HCT116 (cell line): ENCODE measurements around the gene RAB8B. TPM values are rescaled to one million over a fixed set of nuclear protein-coding genes. Genes with fewer than 3 reads are reported as not detected.

Experiments
- ATAC-seq: fragments of 200-7000 bp; cut with Tn5 transposase; 2 replicates; pipeline ENCODE4 v1.9.1; 2020; ENCODE audit warnings: mild to moderate bottlenecking, moderate library complexity
- BruUV-seq: library from RNA; stranded (reverse); fragments of 400-500 nt; replicated peaks from 2 replicates; lab custom pipeline; 2021; lab: Mats Ljungman, UMichigan
- CTCF ChIA-PET: fragments of 300-600 bp; sonication (Branson Sonifier 250); formaldehyde crosslinking; loops from one replicate; lab custom pipeline; 2021; ENCODE audit warnings: antibody characterized with exemption; lab: Charles Lee
- POLR2A ChIA-PET: fragments of 300-600, 350-600 bp; sonication (Branson Sonifier 250); formaldehyde crosslinking; loops from one replicate; lab custom pipeline; 2021; ENCODE audit warnings: antibody characterized with exemption; lab: Charles Lee
- RAD21 ChIA-PET, 2 experiments: fragments of 300-600 bp; sonication (Branson Sonifier 250); formaldehyde crosslinking; loops; one replicate each; lab custom pipeline; 2023; ENCODE audit warnings: low total read pairs in 2 of 2; ENCODE audit not compliant: uncharacterized antibody in 2 of 2, unreplicated experiment in 2 of 2, low non-redundant PET in 1 of 2; lab: Charles Lee
- DNase-seq: peaks from one replicate; pipeline ENCODE4 v3.0.0-alpha.2; 2010; ENCODE audit warnings: low read depth, low spot score
- H2AFZ ChIP-seq: fragments of 200-600 bp; shearing (Covaris generic), sonication (generic); 2 replicates; pipeline ENCODE4 v1.6.1; 2017; ENCODE audit warnings: low read depth, mixed run types, mixed read lengths, antibody characterized with exemption, low read length; ENCODE audit not compliant: poor library complexity, severe bottlenecking
- H3K27ac ChIP-seq: 2 replicates; pipeline ENCODE4 v1.5.1; 2012; ENCODE audit warnings: low read depth, low read length
- H3K27me3 ChIP-seq: fragments of 200-600 bp; sonication (generic); 2 replicates; pipeline ENCODE4 v1.6.1; 2016; ENCODE audit warnings: mixed run types, low read length, mixed read lengths; ENCODE audit not compliant: insufficient read depth
- H3K36me3 ChIP-seq, 2 experiments: fragments of 200-500 bp in 1 of 2; fragments of 200-600 bp in 1 of 2; sonication (Bioruptor generic) in 1 of 2; sonication (generic) in 1 of 2; 2 replicates each; pipeline versions ENCODE4 v1.5.1 to v1.6.1; 2014 to 2016; ENCODE audit warnings: low read length in 2 of 2, inconsistent platforms in 1 of 2, mixed read lengths in 1 of 2, mixed run types in 1 of 2; ENCODE audit not compliant: insufficient read depth in 2 of 2, control insufficient read depth in 1 of 2
- H3K4me1 ChIP-seq, 2 experiments: fragments of 200-600 bp in 1 of 2; sonication (generic) in 1 of 2; 2 replicates each; pipeline versions ENCODE4 v1.5.1 to v1.6.1; 2012 to 2017; ENCODE audit warnings: low read length in 2 of 2, inconsistent platforms in 1 of 2, mild to moderate bottlenecking in 1 of 2, mixed read lengths in 1 of 2, mixed run types in 1 of 2, moderate library complexity in 1 of 2; ENCODE audit not compliant: insufficient read depth in 2 of 2, control insufficient read depth in 1 of 2
- H3K4me2 ChIP-seq: fragments of 200-600 bp; sonication (generic); 2 replicates; pipeline ENCODE4 v1.6.1; 2017; ENCODE audit warnings: mixed run types, low read length, mixed read lengths
- H3K4me3 ChIP-seq, 2 experiments: fragments of 200-600 bp in 1 of 2; sonication (generic) in 1 of 2; replicated peaks in 1 of 2; 2 replicates each; pipeline ENCODE4 v1.5.1; 2011 to 2016; ENCODE audit warnings: low read length in 2 of 2, control low read depth in 1 of 2, low read depth in 1 of 2, mild to moderate bottlenecking in 1 of 2, mixed read lengths in 1 of 2, mixed run types in 1 of 2
- H3K79me2 ChIP-seq: fragments of 200-600 bp; sonication (generic); 2 replicates; pipeline ENCODE4 v1.6.1; 2017; ENCODE audit warnings: mild to moderate bottlenecking, mixed run types, low read length, moderate library complexity, mixed read lengths; ENCODE audit not compliant: insufficient read depth
- H3K9ac ChIP-seq: fragments of 200-600 bp; sonication (generic); 2 replicates; pipeline ENCODE4 v1.6.1; 2016; ENCODE audit warnings: low read length, mixed read lengths
- H3K9me2 ChIP-seq: fragments of 200-600 bp; sonication (generic), shearing (Covaris generic); 2 replicates; pipeline ENCODE4 v1.6.1; 2017; ENCODE audit warnings: mixed run types, mild to moderate bottlenecking, moderate library complexity; ENCODE audit not compliant: insufficient read depth
- H3K9me3 ChIP-seq, 2 experiments: fragments of 200-500 bp in 1 of 2; fragments of 200-600 bp in 1 of 2; sonication (Bioruptor generic) in 1 of 2; sonication (generic) in 1 of 2; 2 replicates each; pipeline ENCODE4 v1.6.1; 2014 to 2017; ENCODE audit warnings: low read length in 2 of 2, mixed read lengths in 2 of 2, inconsistent platforms in 1 of 2, low read depth in 1 of 2, mild to moderate bottlenecking in 1 of 2, mixed run types in 1 of 2, moderate library complexity in 1 of 2; ENCODE audit not compliant: control insufficient read depth in 1 of 2, insufficient read depth in 1 of 2
- H4K20me1 ChIP-seq: fragments of 200-600 bp; sonication (generic), shearing (Covaris generic); 2 replicates; pipeline ENCODE4 v1.6.1; 2017; ENCODE audit warnings: mixed run types, mild to moderate bottlenecking, moderate library complexity; ENCODE audit not compliant: insufficient read depth
- EGR1 ChIP-seq: IDR thresholded peaks from 2 replicates; pipeline ENCODE4 v1.6.1; 2012; ENCODE audit warnings: low read depth
- ELF1 ChIP-seq: IDR thresholded peaks from 2 replicates; pipeline ENCODE4 v1.6.1; 2012; ENCODE audit warnings: low read depth, borderline replicate concordance
- JUND ChIP-seq: IDR thresholded peaks from 2 replicates; pipeline ENCODE4 v1.6.1; 2012
- REST ChIP-seq: IDR thresholded peaks from 2 replicates; pipeline ENCODE4 v1.6.1; 2012; ENCODE audit warnings: low read depth
- SP1 ChIP-seq: IDR thresholded peaks from 2 replicates; pipeline ENCODE4 v1.6.1; 2012; ENCODE audit warnings: low read depth
- SRF ChIP-seq: IDR thresholded peaks from 2 replicates; pipeline ENCODE4 v1.6.1; 2012; ENCODE audit warnings: low read depth
- ZBTB33 ChIP-seq: IDR thresholded peaks from 2 replicates; pipeline ENCODE4 v1.6.1; 2011; ENCODE audit warnings: mild to moderate bottlenecking, low read length, moderate library complexity; ENCODE audit not compliant: insufficient replicate concordance; ENCODE audit errors: extremely low read depth
- intact Hi-C: fragments of 100-400 bp; cut with micrococcal nuclease; formaldehyde crosslinking; loops from 2 replicates; pipeline ENCODE4 v1.10.0; 2022
- total RNA-seq: library from RNA; stranded (reverse); gene quantifications from one replicate; pipeline ENCODE4 v1.2.1, GENCODE V29; 2021; ENCODE audit not compliant: unreplicated experiment
- TF ChIP-seq, protein P1 (sequence below), 3 experiments: fragments of 200-600 bp in 1 of 3; sonication (generic) in 1 of 3; IDR thresholded peaks in 2 of 3; conservative IDR thresholded peaks in 1 of 3; 2 replicates each; pipeline ENCODE4 v1.5.1; 2012 to 2017; ENCODE audit warnings: low read depth in 2 of 3, low read length in 2 of 3, antibody characterized with exemption in 1 of 3, borderline replicate concordance in 1 of 3, control low read depth in 1 of 3, mild to moderate bottlenecking in 1 of 3, mixed read lengths in 1 of 3, mixed run types in 1 of 3, moderate library complexity in 1 of 3; ENCODE audit not compliant: insufficient read depth in 1 of 3

Gene RAB8B
- total RNA-seq, 1 experiment from 2014 or later: 19.4 TPM

DNA sequence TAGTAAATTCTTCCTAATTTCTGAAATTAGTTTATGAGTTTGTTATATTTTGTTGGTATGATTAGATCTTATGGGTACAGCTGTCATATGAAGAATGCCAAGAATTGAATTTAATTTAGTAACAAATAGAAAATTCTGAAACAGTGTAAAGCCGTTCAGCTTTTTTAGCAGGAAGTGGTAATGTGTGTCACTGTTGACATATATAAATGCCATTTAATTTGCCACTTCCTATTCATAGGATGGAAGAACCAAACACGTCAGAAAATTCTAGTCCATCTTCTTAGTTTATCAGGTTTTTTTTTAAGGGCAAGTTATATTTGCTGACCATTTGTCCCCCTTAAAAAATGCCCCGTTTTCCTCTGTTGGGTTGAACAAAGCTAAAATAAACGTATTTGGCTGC is 43.0 kb downstream of the RAB8B start:
- no peaks in the 10 kb centered on the region for H3K9me3 ChIP-seq
- H3K36me3 ChIP-seq: no peaks in the 10 kb centered on the region
- peaks cover 0 to 14% of the 10 kb centered on the region in 2 experiments; a peak in 2 of 4 replicates for H3K4me1 ChIP-seq
- H3K4me3 ChIP-seq: no peak overlapping the region
- TF ChIP-seq REST (no peak), EGR1 (no peak), SP1 (no peak), JUND (no peak), ZBTB33 (no peak), SRF (no peak), ELF1 (no peak)
- TF ChIP-seq, protein P1, sequence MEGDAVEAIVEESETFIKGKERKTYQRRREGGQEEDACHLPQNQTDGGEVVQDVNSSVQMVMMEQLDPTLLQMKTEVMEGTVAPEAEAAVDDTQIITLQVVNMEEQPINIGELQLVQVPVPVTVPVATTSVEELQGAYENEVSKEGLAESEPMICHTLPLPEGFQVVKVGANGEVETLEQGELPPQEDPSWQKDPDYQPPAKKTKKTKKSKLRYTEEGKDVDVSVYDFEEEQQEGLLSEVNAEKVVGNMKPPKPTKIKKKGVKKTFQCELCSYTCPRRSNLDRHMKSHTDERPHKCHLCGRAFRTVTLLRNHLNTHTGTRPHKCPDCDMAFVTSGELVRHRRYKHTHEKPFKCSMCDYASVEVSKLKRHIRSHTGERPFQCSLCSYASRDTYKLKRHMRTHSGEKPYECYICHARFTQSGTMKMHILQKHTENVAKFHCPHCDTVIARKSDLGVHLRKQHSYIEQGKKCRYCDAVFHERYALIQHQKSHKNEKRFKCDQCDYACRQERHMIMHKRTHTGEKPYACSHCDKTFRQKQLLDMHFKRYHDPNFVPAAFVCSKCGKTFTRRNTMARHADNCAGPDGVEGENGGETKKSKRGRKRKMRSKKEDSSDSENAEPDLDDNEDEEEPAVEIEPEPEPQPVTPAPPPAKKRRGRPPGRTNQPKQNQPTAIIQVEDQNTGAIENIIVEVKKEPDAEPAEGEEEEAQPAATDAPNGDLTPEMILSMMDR (IDR thresholded peaks at IDR 0.05 in 2 of 3, conservative IDR thresholded peaks at IDR 0.05 in 1 of 3; ENCODE audit: borderline replicate concordance in 1 of 3, insufficient read depth in 1 of 3, low read depth in 2 of 3, low read length in 2 of 3): no peak
- DNase-seq (no peak), ATAC-seq (no peak)
- no peak overlapping the region for H2AFZ ChIP-seq
- H3K27me3 ChIP-seq: no peaks in the 10 kb centered on the region
- BruUV-seq: no TSS peak
- H3K27ac ChIP-seq: no peak overlapping the region
- H4K20me1 ChIP-seq: no peaks in the 10 kb centered on the region
- H3K9me2 ChIP-seq: no peaks in the 10 kb centered on the region
- H3K4me2 ChIP-seq: no peak overlapping the region
- ChIA-PET CTCF (no interaction called here), RAD21 (no interaction called here), POLR2A (no interaction called here)
- H3K79me2 ChIP-seq: no peaks in the 10 kb centered on the region
- intact Hi-C loops: no loop called here
- no peak overlapping the region for H3K9ac ChIP-seq
